Epithelial cell of esophagus (primary cell): ENCODE data around the gene AKAP6.
A peak's percentile ranks its signal among the peaks of the same experiment; 100 is the strongest.

Experiments used
- DNase-seq: peaks from one replicate; pipeline ENCODE4 v3.0.0; 2010; ENCODE audit warnings: low read depth
- H3K4me3 ChIP-seq: 2 replicates; pipeline ENCODE4 v1.5.1; 2011; ENCODE audit warnings: mild to moderate bottlenecking, low read length, control low read depth
- TF ChIP-seq, protein P1 (sequence below): IDR thresholded peaks from 2 replicates; pipeline ENCODE4 v1.5.1; 2011; ENCODE audit warnings: low read depth, mild to moderate bottlenecking, low read length, control low read depth, inconsistent platforms; ENCODE audit not compliant: insufficient read depth; ENCODE audit errors: missing control alignments

AKAP6 gene

DNA sequence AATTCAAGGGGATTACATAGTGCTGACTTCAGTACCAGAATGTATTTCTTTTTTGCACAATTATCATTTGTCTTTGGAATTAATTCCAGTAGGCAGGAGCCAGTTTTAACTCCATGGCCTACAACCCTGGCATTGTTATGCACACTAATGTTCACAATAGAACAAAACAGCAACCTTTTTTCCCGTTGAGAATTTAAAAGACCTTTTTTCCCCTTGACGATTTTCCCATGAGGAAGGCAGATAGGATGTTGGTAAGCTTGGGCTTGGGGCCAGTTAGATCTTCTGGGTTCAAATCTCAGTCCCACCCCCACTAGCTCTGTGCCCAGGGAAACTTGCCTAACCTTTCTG lies 13.7 kb downstream of the AKAP6 start:
- TF ChIP-seq, protein P1, sequence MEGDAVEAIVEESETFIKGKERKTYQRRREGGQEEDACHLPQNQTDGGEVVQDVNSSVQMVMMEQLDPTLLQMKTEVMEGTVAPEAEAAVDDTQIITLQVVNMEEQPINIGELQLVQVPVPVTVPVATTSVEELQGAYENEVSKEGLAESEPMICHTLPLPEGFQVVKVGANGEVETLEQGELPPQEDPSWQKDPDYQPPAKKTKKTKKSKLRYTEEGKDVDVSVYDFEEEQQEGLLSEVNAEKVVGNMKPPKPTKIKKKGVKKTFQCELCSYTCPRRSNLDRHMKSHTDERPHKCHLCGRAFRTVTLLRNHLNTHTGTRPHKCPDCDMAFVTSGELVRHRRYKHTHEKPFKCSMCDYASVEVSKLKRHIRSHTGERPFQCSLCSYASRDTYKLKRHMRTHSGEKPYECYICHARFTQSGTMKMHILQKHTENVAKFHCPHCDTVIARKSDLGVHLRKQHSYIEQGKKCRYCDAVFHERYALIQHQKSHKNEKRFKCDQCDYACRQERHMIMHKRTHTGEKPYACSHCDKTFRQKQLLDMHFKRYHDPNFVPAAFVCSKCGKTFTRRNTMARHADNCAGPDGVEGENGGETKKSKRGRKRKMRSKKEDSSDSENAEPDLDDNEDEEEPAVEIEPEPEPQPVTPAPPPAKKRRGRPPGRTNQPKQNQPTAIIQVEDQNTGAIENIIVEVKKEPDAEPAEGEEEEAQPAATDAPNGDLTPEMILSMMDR: no peak

DNA sequence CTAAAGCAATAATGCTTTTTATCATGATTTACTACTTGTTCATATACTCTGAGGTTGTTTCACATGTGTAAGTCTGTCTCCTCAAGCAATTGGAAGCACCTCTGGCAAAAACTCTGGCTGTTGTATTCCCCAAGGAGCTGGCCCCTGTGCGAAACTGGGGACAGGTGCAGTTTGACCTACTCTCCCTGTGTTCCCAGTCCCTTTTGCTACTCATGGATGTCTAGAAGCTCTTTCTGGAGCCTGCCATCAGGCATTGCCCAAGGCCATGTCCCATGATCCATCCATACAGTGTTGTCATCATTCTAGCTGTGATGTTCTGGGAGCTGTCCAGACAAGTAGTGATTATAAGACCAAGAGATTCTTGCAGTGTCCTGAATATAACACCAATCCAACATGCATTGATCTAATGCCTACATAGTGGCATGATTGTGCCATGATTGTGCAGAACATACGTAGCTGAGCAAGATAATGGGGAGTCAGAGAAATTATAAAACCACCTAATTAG lies 14.9 kb downstream of the AKAP6 start:
- H3K4me3 ChIP-seq: no peak overlapping the region
- TF ChIP-seq, protein P1: no peak
- peak; percentile 94 for DNase-seq

More for the DNA sequence above, 13.7 kb downstream of the AKAP6 start:
- no peak overlapping the region for H3K4me3 ChIP-seq
- DNase-seq: no peak

DNA sequence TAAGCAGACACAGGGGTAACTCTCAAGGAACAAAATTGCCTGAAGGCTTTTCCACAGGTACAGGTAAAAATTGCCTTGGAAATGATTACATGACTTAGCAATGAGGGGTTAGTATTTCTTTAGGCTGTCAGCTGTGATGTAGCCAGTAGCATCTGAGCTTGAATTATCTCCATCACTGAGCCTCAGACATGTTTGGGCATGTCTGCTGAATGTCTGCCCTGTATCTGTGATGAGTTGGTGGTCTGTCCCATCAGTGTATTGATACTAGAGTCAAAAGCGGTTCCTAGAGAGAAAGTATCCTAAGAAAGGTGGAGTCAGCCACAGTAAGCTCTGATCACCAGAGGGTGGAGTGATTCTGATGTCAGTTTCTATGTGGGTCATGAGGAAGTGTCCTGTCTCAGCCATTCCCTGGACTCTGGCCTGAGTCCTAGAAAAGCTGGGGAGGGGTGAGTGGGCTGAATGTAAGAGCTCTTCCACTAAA lies 16.3 kb downstream of the AKAP6 start:
- DNase-seq: peak; percentile 86
- H3K4me3 ChIP-seq: no peak overlapping the region
- TF ChIP-seq, protein P1: no peak

DNA sequence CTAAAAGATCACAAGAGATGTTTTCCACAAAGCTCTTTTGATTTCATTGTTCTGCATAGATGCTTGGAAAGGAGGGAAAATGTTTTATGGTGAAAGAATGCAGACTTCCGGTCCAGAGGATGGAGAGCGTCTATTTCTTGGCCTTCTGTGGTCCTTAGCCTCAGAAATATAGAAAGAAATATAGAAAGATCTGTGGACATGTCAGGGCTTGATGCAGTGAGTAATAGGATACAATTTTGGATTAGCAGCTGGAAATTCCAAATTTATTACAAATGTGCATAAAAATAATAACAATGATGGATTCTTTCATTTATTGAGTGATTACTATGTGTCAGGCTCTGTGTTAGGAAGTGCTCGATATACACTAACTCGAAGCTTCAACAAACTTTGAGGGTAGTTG lies 20.2 kb downstream of the AKAP6 start:
- DNase-seq: peak; percentile 63
- no peak overlapping the region for H3K4me3 ChIP-seq
- TF ChIP-seq, protein P1: no peak

DNA sequence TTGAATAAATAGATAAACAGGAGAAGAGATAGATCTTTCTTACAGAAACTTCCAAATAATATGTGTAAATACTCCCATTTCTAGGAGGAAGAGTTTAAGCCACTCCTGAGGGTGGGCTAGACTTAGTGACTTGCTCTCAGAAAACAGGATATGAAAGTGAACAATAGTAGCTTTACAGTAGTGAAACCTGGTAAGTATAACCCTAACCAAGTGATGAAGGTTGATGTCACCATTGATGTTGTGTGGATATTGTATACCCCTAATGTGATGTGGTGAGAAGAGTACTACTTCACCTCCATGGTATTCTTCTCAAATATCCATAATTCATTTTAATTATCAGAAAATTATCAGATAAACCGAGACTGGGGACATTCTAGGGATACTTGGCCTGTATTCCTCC lies 20.9 kb downstream of the AKAP6 start:
- DNase-seq: no peak
- TF ChIP-seq, protein P1: no peak
- H3K4me3 ChIP-seq: no peak overlapping the region

DNA sequence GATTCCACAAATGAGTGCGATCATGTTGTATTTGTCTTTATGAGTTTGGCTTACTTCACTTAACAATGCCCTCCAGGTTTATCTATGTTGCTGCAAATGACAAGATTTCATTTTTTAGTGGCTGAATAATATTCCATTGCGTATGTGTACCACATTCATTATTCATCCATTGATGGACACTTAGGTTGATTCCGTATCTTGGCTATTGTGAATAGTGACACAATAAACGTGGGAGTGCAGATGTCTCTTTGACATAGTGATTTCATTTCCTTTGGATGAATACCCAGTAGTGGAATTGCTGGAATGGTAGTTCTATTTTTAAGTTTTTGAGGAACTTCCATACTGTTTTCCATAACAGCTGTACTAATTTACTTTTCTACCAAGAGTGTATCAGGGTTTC lies 23.5 kb downstream of the AKAP6 start:
- H3K4me3 ChIP-seq: no peak overlapping the region
- DNase-seq: peak; percentile 58
- TF ChIP-seq, protein P1: no peak

DNA sequence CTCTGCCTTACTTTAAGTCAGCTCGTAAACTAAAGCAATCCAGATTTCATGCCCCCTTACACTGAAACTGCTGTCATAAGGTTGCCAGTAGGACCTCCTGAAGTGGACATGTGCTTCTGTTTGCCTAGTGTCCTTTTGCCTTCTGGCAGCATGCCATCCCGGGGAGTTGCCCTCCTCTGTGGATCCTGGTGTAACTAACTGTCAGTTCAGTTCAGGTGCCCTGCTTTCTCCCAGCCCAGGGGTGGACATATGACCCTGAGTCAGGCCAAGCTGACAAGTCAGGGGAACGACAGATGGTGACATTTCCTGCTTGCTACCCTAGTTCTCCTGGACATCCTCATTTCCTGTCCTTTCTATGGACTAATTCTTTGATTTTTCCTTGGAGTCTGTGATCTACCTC lies 25.6 kb downstream of the AKAP6 start:
- no peak overlapping the region for H3K4me3 ChIP-seq
- DNase-seq: no peak

More for the DNA sequence above, 25.6 kb downstream of the AKAP6 start:
- TF ChIP-seq, protein P1: no peak
